Neuronal stem cell (in vitro differentiated cells): ENCODE data around the gene TTC33.
"Not testable (repeated sequence)": the region's sequence is repeated elsewhere in the genome, so short reads cannot be mapped to it uniquely, and the experiment has no call there.

Source experiments
- DNase-seq: peaks from one replicate; pipeline ENCODE4 v3.0.0-alpha.2; 2013; ENCODE audit warnings: low spot score
- H2AFZ ChIP-seq: one replicate; pipeline ENCODE4 v1.6.1; 2013; ENCODE audit warnings: mild to moderate bottlenecking, low read length, inconsistent platforms
- H2AK5ac ChIP-seq: 2 replicates; pipeline ENCODE4 v1.6.1; 2013; ENCODE audit warnings: low read depth, mild to moderate bottlenecking, inconsistent platforms, low read length, moderate library complexity, mixed read lengths
- H2BK120ac ChIP-seq: 2 replicates; pipeline ENCODE4 v1.6.1; 2013; ENCODE audit warnings: low read depth, mild to moderate bottlenecking, inconsistent platforms, low read length, moderate library complexity, mixed read lengths
- H2BK12ac ChIP-seq: one replicate; pipeline ENCODE4 v1.6.1; 2013; ENCODE audit warnings: low read length, inconsistent platforms
- H2BK15ac ChIP-seq: 2 replicates; pipeline ENCODE4 v1.6.1; 2013; ENCODE audit warnings: mild to moderate bottlenecking, low read length, inconsistent platforms, mixed read lengths
- H2BK5ac ChIP-seq: one replicate; pipeline ENCODE4 v1.6.1; 2013; ENCODE audit warnings: inconsistent platforms, mild to moderate bottlenecking, low read length, moderate library complexity
- H3K14ac ChIP-seq: one replicate; pipeline ENCODE4 v1.6.1; 2013; ENCODE audit warnings: low read length, inconsistent platforms
- H3K18ac ChIP-seq: 2 replicates; pipeline ENCODE4 v1.6.1; 2013; ENCODE audit warnings: low read length, inconsistent platforms
- H3K23ac ChIP-seq: 2 replicates; pipeline ENCODE4 v1.6.1; 2013; ENCODE audit warnings: low read depth, mild to moderate bottlenecking, mixed read lengths, low read length, inconsistent platforms; ENCODE audit not compliant: poor library complexity
- H3K27ac ChIP-seq: replicated peaks from 3 replicates; pipeline ENCODE4 v1.5.1; 2013; ENCODE audit warnings: low read length, inconsistent platforms
- H3K27me3 ChIP-seq, 3 experiments: 2 replicates each; pipeline ENCODE4 v1.6.1; 2013; ENCODE audit warnings: low read length in 3 of 3, mild to moderate bottlenecking in 2 of 3, inconsistent platforms in 1 of 3, low read depth in 1 of 3, mixed read lengths in 1 of 3, moderate library complexity in 1 of 3; ENCODE audit not compliant: control insufficient read depth in 3 of 3, insufficient read depth in 3 of 3
- H3K36me3 ChIP-seq, 2 donors: replicated peaks in 1 of 2; 2 replicates each; pipeline ENCODE4 v1.6.1; 2013; ENCODE audit warnings: low read length in 2 of 2; ENCODE audit not compliant: control insufficient read depth in 2 of 2, insufficient read depth in 2 of 2
- H3K4ac ChIP-seq: 2 replicates; pipeline ENCODE4 v1.6.1; 2013; ENCODE audit warnings: inconsistent platforms, mild to moderate bottlenecking, low read length, moderate library complexity
- H3K4me1 ChIP-seq, 2 donors: 1 replicate in 1 of 2; 2 replicates in 1 of 2; pipeline ENCODE4 v1.6.1; 2013; ENCODE audit warnings: low read length in 2 of 2, low read depth in 1 of 2; ENCODE audit not compliant: control insufficient read depth in 2 of 2, insufficient read depth in 1 of 2
- H3K4me2 ChIP-seq: one replicate; pipeline ENCODE4 v1.6.1; 2013; ENCODE audit warnings: mild to moderate bottlenecking, low read length, inconsistent platforms; ENCODE audit not compliant: insufficient read depth, poor library complexity, severe bottlenecking
- H3K4me3 ChIP-seq, 2 donors: 2 replicates each; pipeline ENCODE4 v1.5.1; 2013; ENCODE audit warnings: low read length in 2 of 2, mild to moderate bottlenecking in 2 of 2, inconsistent platforms in 1 of 2, moderate library complexity in 1 of 2
- H3K79me1 ChIP-seq: one replicate; pipeline ENCODE4 v1.6.1; 2013; ENCODE audit warnings: low read depth, mild to moderate bottlenecking, inconsistent platforms, low read length, moderate library complexity
- H3K9ac ChIP-seq: one replicate; pipeline ENCODE4 v1.6.1; 2013; ENCODE audit warnings: mild to moderate bottlenecking, low read depth, low read length, inconsistent platforms; ENCODE audit not compliant: poor library complexity
- H3K9me3 ChIP-seq, 2 donors: replicated peaks in 1 of 2; 2 replicates each; pipeline versions ENCODE3 to v1.6.1; 2013; ENCODE audit warnings: low read length in 2 of 2, mild to moderate bottlenecking in 2 of 2, inconsistent platforms in 1 of 2, low read depth in 1 of 2, mixed read lengths in 1 of 2, moderate library complexity in 1 of 2; ENCODE audit not compliant: control insufficient read depth in 2 of 2, insufficient read depth in 1 of 2
- H4K8ac ChIP-seq: one replicate; pipeline ENCODE4 v1.6.1; 2013; ENCODE audit warnings: low read depth, mild to moderate bottlenecking, inconsistent platforms, low read length, moderate library complexity
- H4K91ac ChIP-seq: one replicate; pipeline ENCODE4 v1.6.1; 2013; ENCODE audit warnings: low read length, low read depth, mild to moderate bottlenecking, inconsistent platforms; ENCODE audit not compliant: poor library complexity
- WGBS, 2 donors: extraction: QIAGEN DNeasy Blood & Tissue Kit; methylation state at CpG; one replicate each; pipeline ENCODE4 v1.1.7; 2013; ENCODE audit warnings: missing lambda C conversion rate in 2 of 2, mixed read lengths in 1 of 2; ENCODE audit not compliant: insufficient read length in 2 of 2, insufficient replicate concordance in 1 of 2; ENCODE audit errors: extremely low coverage in 2 of 2; 5-methylcytosine and 5-hydroxymethylcytosine counted together

The TTC33 gene

DNA sequence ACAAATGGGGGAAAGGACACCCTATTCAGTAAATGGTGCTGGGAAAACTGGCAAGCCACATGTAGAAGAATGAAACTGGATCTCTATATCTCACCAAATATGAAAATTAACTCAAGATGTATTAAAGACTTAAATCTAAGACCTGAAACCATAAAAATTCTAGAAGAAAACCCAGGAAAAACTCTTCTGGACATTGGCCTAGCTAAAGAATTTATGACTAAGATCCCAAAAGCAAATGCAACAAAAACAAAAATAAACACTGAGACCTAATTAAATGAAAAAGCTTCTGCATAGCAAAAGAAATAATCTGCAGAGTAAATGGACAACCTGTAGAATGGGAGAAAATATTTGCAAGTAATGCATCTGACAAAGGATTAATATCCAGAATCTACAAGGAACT, 99.7 kb downstream of the TTC33 start:
- not testable (repeated sequence) for H2AFZ ChIP-seq, H3K27ac ChIP-seq, H4K8ac ChIP-seq, H3K79me1 ChIP-seq, H3K4me1 ChIP-seq, H3K36me3 ChIP-seq, H3K4me3 ChIP-seq, H2BK120ac ChIP-seq, H3K4ac ChIP-seq, H3K14ac ChIP-seq, DNase-seq, H3K9ac ChIP-seq, H3K23ac ChIP-seq, H3K4me2 ChIP-seq, H2AK5ac ChIP-seq, H3K9me3 ChIP-seq, H4K91ac ChIP-seq, H3K27me3 ChIP-seq, H3K18ac ChIP-seq, H2BK5ac ChIP-seq, H2BK15ac ChIP-seq, H2BK12ac ChIP-seq

DNA sequence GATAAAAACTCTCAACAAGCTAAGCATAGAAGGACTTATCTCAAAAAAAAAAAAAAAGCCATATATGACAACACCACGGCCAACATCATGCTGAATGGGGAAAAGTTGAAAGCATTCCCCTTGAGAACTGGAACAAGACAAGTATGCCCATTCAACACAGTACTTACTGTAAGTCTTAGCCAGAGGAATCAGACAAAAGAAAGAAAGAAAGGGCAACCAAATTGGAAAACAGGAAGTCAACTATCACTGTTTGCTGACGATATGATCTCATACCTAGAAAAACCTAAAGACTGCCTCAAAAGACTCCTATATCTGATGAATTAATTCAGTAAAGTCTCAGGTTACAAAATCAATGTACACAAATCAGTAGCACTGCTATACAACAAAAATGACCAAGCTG, 100.6 kb downstream of the TTC33 start:
- H2AK5ac ChIP-seq: no peak overlapping the region
- H3K27me3 ChIP-seq: no peaks in the 10 kb centered on the region
- no peak overlapping the region for H4K91ac ChIP-seq
- no CpG with 5 or more reads among the region's 2 CpGs for WGBS, 2 donors
- H3K9me3 ChIP-seq: no peaks in the 10 kb centered on the region
- no peak overlapping the region for H3K9ac ChIP-seq
- DNase-seq: no peak
- no peak overlapping the region for H2BK5ac ChIP-seq
- no peak overlapping the region for H2BK12ac ChIP-seq
- no peak overlapping the region for H2BK15ac ChIP-seq
- H3K4me2 ChIP-seq: no peak overlapping the region
- H3K79me1 ChIP-seq: no peaks in the 10 kb centered on the region
- H3K18ac ChIP-seq: no peak overlapping the region
- H3K36me3 ChIP-seq: no peaks in the 10 kb centered on the region
- peaks cover 0 to 2% of the 10 kb centered on the region in 2 donors for H3K4me1 ChIP-seq
- H4K8ac ChIP-seq: no peak overlapping the region
- H3K23ac ChIP-seq: no peak overlapping the region
- H3K27ac ChIP-seq: no peak overlapping the region
- H2AFZ ChIP-seq: no peak overlapping the region
- no peak overlapping the region for H2BK120ac ChIP-seq
- H3K14ac ChIP-seq: no peak overlapping the region
- H3K4me3 ChIP-seq: no peak overlapping the region
- H3K4ac ChIP-seq: no peak overlapping the region

DNA sequence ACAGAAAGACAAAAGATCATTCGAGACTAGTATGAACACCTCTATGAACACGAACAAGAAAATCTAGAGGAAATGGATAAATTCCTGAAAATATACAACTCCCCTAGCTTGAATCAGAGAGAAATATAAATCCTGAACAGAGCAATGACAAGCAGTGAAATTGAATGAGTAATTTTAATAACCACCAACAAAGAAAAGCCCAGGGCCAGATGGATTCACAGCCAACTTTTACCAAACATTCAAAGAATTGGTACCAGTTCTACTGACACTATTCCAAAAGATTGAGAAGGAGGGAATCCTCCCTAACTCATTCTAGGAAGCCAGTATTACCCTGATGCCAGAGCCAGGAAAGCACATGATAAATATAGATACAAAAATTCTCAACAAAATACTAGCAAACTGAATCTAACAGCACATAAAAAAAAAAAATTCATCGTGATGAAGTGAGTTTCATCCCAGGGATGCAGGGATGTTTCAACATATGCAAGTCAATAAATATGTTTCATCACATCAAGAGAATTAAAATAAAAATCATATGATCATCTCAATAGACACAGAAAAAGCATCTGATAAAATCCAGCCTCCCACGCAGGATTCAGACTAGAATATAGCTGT, 101.3 kb downstream of the TTC33 start:
- no peaks in the 10 kb centered on the region for H3K27me3 ChIP-seq
- H3K23ac ChIP-seq: no peak overlapping the region
- H3K18ac ChIP-seq: no peak overlapping the region
- DNase-seq: no peak
- no peak overlapping the region for H2BK12ac ChIP-seq
- no peak overlapping the region for H3K4me3 ChIP-seq
- no peaks in the 10 kb centered on the region for H3K36me3 ChIP-seq
- peaks cover 0 to 2% of the 10 kb centered on the region in 2 donors for H3K4me1 ChIP-seq
- no peak overlapping the region for H2AK5ac ChIP-seq
- no peak overlapping the region for H3K4ac ChIP-seq
- no peak overlapping the region for H3K27ac ChIP-seq
- no peak overlapping the region for H2AFZ ChIP-seq
- H3K9ac ChIP-seq: no peak overlapping the region
- H4K91ac ChIP-seq: no peak overlapping the region
- WGBS, 2 donors: no CpG with 5 or more reads among the region's 4 CpGs
- no peak overlapping the region for H3K4me2 ChIP-seq
- no peaks in the 10 kb centered on the region for H3K79me1 ChIP-seq
- H2BK15ac ChIP-seq: no peak overlapping the region
- H2BK5ac ChIP-seq: no peak overlapping the region
- H3K14ac ChIP-seq: no peak overlapping the region
- H4K8ac ChIP-seq: no peak overlapping the region
- no peak overlapping the region for H2BK120ac ChIP-seq
- H3K9me3 ChIP-seq: no peaks in the 10 kb centered on the region

DNA sequence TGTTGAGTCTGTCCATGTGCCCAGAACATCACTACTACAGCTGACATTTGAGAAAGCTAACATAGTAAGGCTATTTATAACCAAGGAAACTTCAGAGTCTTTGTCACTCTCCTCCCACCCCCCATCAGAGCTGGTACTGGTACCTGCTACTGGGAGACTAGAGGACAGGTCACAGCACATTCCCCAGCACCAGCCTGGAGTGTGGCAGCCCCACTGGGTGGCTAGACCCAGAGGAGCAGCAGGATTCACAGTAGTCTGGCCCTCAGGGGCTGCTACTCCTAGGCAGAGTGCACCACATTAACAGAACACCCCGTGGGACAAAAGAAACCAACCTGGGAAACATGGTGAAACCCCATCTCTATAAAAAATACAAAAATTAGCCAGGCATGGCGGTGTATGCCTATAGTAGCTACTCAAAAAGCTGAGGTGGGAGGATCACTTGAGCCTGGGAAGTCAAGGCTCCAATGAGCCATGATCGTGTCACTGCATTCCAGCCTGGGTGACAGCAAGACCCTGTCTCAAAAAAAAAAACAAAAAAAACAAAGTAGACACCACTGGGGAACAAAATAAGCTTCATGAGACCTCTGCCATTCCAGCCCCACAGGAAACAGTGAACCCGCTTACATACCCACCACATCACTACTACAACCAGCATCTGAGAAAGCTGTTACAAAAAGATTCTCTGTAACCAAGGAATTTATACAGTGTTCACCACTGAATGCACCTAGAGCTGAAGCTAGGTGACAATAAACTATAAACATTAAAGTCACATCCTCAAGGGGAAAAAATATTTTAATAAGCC, 102.3 kb downstream of the TTC33 start:
- Histone ChIP-seq H4K91ac (no peak overlapping the region), H3K14ac (no peak overlapping the region), H4K8ac (no peak overlapping the region), H3K18ac (no peak overlapping the region), H3K36me3 (no peaks in the 10 kb centered on the region), H2BK15ac (no peak overlapping the region), H3K23ac (no peak overlapping the region), H3K4ac (no peak overlapping the region), H2BK120ac (no peak overlapping the region), H3K27ac (no peak overlapping the region), H3K27me3 (no peaks in the 10 kb centered on the region), H2BK5ac (no peak overlapping the region), H3K9me3 (no peaks in the 10 kb centered on the region), H3K4me2 (no peak overlapping the region), H3K4me3 (no peak overlapping the region), H3K79me1 (no peaks in the 10 kb centered on the region), H3K4me1 (peaks cover 0 to 2% of the 10 kb centered on the region in 2 donors), H2AFZ (no peak overlapping the region), H3K9ac (no peak overlapping the region), H2AK5ac (no peak overlapping the region), H2BK12ac (no peak overlapping the region)
- no peak for DNase-seq
- no CpG with 5 or more reads among the region's 4 CpGs for WGBS, 2 donors
